ENCODE results near the gene DMRTC2.

GRCh38 chr19:41821003-41821735 lies 23.7 kb upstream of the DMRTC2 start:
- TF ChIP-seq EZH2 (IDR thresholded peaks at IDR 0.05; ENCODE audit: borderline replicate concordance, low read length) (no peak), CTCF (conservative IDR thresholded peaks at IDR 0.05 in 1 of 2, IDR thresholded peaks at IDR 0.05 in 1 of 2; ENCODE audit: extremely low read depth in 1 of 2, insufficient read depth in 1 of 2, low read depth in 1 of 2, low read length in 2 of 2) (peak; percentile 55 to 69)

Data from mammary epithelial cell (primary cell).